ENCODE measurements around the gene DPEP1.
"Not testable (repeated sequence)": the region's sequence is repeated elsewhere in the genome, so short reads cannot be mapped to it uniquely, and the experiment has no call there.

The DPEP1 gene

GRCh38 chr16:89621698-89622409 lies 8.4 kb downstream of the DPEP1 start:
- no peak for DNase-seq

GRCh38 chr16:89623511-89624261 lies 10.2 kb downstream of the DPEP1 start:
- no peak for DNase-seq

- DNase-seq = no peak
Measured at GRCh38 chr16:89624777-89625761, 11.6 kb downstream of the DPEP1 start.

GRCh38 chr16:89629827-89630610 lies 16.6 kb downstream of the DPEP1 start:
- DNase-seq = no peak

- no peak for DNase-seq
Measured at GRCh38 chr16:89633064-89633631, 19.7 kb downstream of the DPEP1 start.

GRCh38 chr16:89634463-89635385 lies 21.3 kb downstream of the DPEP1 start:
- DNase-seq = not testable (repeated sequence)

- no peak for DNase-seq
Measured at GRCh38 chr16:89636663-89637062, 23.2 kb downstream of the DPEP1 start.

- DNase-seq = no peak
Measured at GRCh38 chr16:89637379-89637778, 23.9 kb downstream of the DPEP1 start.

- DNase-seq = no peak
Measured at GRCh38 chr16:89638455-89638854, 25.0 kb downstream of the DPEP1 start.

GRCh38 chr16:89639385-89639784 lies 25.9 kb downstream of the DPEP1 start:
- DNase-seq = no peak

- no peak for DNase-seq
Measured at GRCh38 chr16:89641458-89642119, 28.1 kb downstream of the DPEP1 start.

GRCh38 chr16:89642574-89642973 lies 29.1 kb downstream of the DPEP1 start:
- DNase-seq = no peak

- DNase-seq = no peak
Measured at GRCh38 chr16:89643769-89644300, 30.4 kb downstream of the DPEP1 start.

GRCh38 chr16:89645122-89645521 lies 31.7 kb downstream of the DPEP1 start:
- DNase-seq = no peak

- no peak for DNase-seq
Measured at GRCh38 chr16:89646270-89646669, 32.8 kb downstream of the DPEP1 start.

GRCh38 chr16:89646906-89647305 lies 33.5 kb downstream of the DPEP1 start:
- DNase-seq = no peak

- DNase-seq = no peak
Measured at GRCh38 chr16:89651584-89651983, 38.1 kb downstream of the DPEP1 start.

GRCh38 chr16:89653656-89654295 lies 40.3 kb downstream of the DPEP1 start:
- no peak for DNase-seq

GRCh38 chr16:89655062-89655643 lies 41.7 kb downstream of the DPEP1 start:
- no peak for DNase-seq

All from NCI-H774 (cell line).